Tibial nerve (tissue), 4 donors: ENCODE measurements around the gene NDUFB10. TPM values are rescaled to one million over a fixed set of nuclear protein-coding genes. Genes with fewer than 3 reads are reported as not detected.

ENCODE experiments used
- DNase-seq, 2 donors: peaks; one replicate each; pipeline ENCODE4 v3.0.0-alpha.2; 2019; ENCODE audit warnings: low spot score in 2 of 2
- H3K27ac ChIP-seq, 4 donors: fragments of 200-600 bp; sonication (generic) in 3 of 4; one replicate each; pipeline ENCODE4 v1.5.1; 2017 to 2019; ENCODE audit warnings: mild to moderate bottlenecking in 1 of 4
- H3K27me3 ChIP-seq, 2 donors: fragments of 200-600 bp; sonication (generic) in 1 of 2; one replicate each; pipeline versions ENCODE4 v1.5.1 to v1.6.0; 2017 to 2019
- H3K36me3 ChIP-seq, 3 donors: fragments of 200-600 bp; sonication (generic); one replicate each; pipeline ENCODE4 v1.5.1; 2018 to 2019
- H3K4me1 ChIP-seq, 4 donors: fragments of 200-600 bp; sonication (generic) in 3 of 4; one replicate each; pipeline ENCODE4 v1.5.1; 2017 to 2019
- H3K4me3 ChIP-seq, 4 donors: fragments of 200-600 bp; sonication (generic) in 3 of 4; one replicate each; pipeline ENCODE4 v1.5.1; 2017 to 2019; ENCODE audit warnings: mild to moderate bottlenecking in 1 of 4, moderate library complexity in 1 of 4
- H3K9me3 ChIP-seq, 4 donors: fragments of 200-600 bp; sonication (generic) in 3 of 4; one replicate each; pipeline ENCODE4 v1.5.1; 2017 to 2019
- EP300 ChIP-seq, 2 donors: sonication (generic); formaldehyde crosslinking; IDR thresholded peaks; one replicate each; pipeline ENCODE4 v1.6.1; 2017; ENCODE audit warnings: antibody characterized with exemption in 2 of 2, mild to moderate bottlenecking in 1 of 2
- POLR2A ChIP-seq, 2 donors: fragments of 450-650 bp; IDR thresholded peaks; one replicate each; pipeline ENCODE4 v1.6.1; 2017; ENCODE audit warnings: antibody characterized with exemption in 2 of 2, mild to moderate bottlenecking in 2 of 2, moderate library complexity in 2 of 2
- WGBS, 2 donors: methylation state at CpG; one replicate each; pipeline ENCODE4 v1.1.5; 2018; 5-methylcytosine and 5-hydroxymethylcytosine counted together
- total RNA-seq, 4 donors: library from RNA; depleted of rRNA; stranded (reverse); fragments of >200 nt; gene quantifications; one replicate each; pipeline ENCODE4 v1.1.0, GENCODE V29; 2016
- TF ChIP-seq, protein P1 (sequence below), 5 experiments: fragments of 200-600 bp in 3 of 5; fragments of 450-650 bp in 2 of 5; sonication (generic) in 3 of 5; IDR thresholded peaks; one replicate each; pipeline ENCODE4 v1.5.1; 2016 to 2019; ENCODE audit warnings: antibody characterized with exemption in 5 of 5, mild to moderate bottlenecking in 3 of 5, moderate library complexity in 2 of 5

Gene NDUFB10
- total RNA-seq, 4 donors from 2014 or later, result 86.9 to 136 (median 116) TPM

GRCh38 chr16:2003827-2004641 is 44.7 kb downstream of the NDUFB10 start:
- 32 to 49% methylated on average over 12 to 25 of the region's 36 CpGs for WGBS, 2 donors
- no peak for TF ChIP-seq POLR2A (IDR thresholded peaks at IDR 0.05)
- TF ChIP-seq, protein P1, sequence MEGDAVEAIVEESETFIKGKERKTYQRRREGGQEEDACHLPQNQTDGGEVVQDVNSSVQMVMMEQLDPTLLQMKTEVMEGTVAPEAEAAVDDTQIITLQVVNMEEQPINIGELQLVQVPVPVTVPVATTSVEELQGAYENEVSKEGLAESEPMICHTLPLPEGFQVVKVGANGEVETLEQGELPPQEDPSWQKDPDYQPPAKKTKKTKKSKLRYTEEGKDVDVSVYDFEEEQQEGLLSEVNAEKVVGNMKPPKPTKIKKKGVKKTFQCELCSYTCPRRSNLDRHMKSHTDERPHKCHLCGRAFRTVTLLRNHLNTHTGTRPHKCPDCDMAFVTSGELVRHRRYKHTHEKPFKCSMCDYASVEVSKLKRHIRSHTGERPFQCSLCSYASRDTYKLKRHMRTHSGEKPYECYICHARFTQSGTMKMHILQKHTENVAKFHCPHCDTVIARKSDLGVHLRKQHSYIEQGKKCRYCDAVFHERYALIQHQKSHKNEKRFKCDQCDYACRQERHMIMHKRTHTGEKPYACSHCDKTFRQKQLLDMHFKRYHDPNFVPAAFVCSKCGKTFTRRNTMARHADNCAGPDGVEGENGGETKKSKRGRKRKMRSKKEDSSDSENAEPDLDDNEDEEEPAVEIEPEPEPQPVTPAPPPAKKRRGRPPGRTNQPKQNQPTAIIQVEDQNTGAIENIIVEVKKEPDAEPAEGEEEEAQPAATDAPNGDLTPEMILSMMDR (IDR thresholded peaks at IDR 0.05), result peak; percentile 84 to 95 (median 92)
- Histone ChIP-seq H3K4me3 (peak overlapping the region in 1 of 4 donors; percentile 13), H3K9me3 (no peaks in the 10 kb centered on the region), H3K4me1 (peaks cover 4 to 61% (median 52%) of the 10 kb centered on the region in 4 donors), H3K36me3 (peaks cover 17 to 46% (median 23%) of the 10 kb centered on the region in 3 donors), H3K27me3 (no peaks in the 10 kb centered on the region), H3K27ac (peak overlapping the region in 3 of 4 donors; percentile 46 to 92 (median 62))
- peak; percentile 66 to 78 for DNase-seq

DNA sequence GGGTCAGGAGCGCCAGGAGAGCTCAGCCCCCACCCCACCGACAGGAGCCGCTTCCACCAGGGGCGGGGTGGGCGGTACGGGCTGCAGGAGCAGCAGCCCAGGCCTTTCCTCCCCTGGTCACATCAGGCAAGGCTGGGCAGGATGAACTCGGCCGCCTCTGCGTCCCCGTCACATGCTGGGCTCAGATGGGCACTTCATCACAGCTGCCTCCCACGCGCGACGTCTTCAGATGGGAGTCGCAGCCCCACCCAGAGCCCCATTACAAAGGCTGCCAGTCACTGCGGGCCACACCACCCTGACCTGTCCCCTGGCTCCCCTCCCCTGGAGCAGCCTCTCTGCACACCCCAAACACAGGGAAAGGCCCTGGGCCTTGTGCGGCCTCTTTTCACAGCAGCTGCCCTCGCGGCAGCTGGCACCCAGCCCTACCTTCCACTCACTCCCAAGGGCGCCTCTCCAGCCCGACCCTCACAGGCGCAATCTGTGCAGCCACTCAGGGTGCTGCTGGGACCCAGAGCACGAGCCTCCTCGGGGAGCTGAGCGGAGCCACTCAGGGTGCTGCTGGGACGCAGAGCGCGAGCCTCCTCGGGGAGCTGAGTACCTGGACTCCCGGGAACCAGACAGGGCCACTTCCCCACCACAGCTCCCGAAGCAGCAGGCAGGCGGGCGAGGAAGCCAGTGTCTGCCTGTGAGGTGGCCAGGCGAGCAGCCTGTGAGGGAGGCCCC is 45.6 kb downstream of the NDUFB10 start:
- peak overlapping the region in 3 of 4 donors; percentile 62 to 92 (median 75) for H3K27ac ChIP-seq
- peaks cover 11 to 37% (median 16%) of the 10 kb centered on the region in 3 donors for H3K36me3 ChIP-seq
- no peak overlapping the region for H3K4me3 ChIP-seq
- H3K9me3 ChIP-seq, result no peaks in the 10 kb centered on the region
- TF ChIP-seq, protein P1 (IDR thresholded peaks at IDR 0.05), result no peak
- TF ChIP-seq POLR2A (IDR thresholded peaks at IDR 0.05) (no peak), EP300 (IDR thresholded peaks at IDR 0.05) (no peak)
- DNase-seq, result no peak
- peaks cover 4 to 62% (median 54%) of the 10 kb centered on the region in 4 donors for H3K4me1 ChIP-seq
- whole genome bisulfite sequencing, 2 donors, result 63 to 78% methylated on average over 14 to 21 of the region's 34 CpGs
- H3K27me3 ChIP-seq, result no peaks in the 10 kb centered on the region

DNA sequence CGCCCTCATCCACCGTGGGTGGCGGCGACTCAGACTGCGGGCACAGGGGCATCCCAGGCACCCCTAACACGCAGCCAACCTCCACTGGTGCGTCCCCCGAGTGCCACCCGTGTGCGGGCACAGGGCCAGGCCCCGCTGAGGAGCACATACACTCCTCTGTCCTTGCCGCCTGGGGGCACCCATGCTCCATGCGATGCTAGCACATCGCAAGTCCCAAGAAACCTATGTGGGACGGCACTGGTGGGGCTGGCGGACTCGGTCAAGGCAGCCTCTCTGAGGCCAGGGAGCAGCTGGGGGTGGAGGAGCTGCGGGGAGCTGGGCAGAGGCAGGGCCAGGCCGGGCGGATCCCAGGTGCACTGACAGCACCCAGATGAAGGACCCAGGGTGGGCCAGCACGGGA is 46.3 kb downstream of the NDUFB10 start:
- H3K36me3 ChIP-seq, result peaks cover 8 to 30% (median 16%) of the 10 kb centered on the region in 3 donors
- no peaks in the 10 kb centered on the region for H3K27me3 ChIP-seq

DNA sequence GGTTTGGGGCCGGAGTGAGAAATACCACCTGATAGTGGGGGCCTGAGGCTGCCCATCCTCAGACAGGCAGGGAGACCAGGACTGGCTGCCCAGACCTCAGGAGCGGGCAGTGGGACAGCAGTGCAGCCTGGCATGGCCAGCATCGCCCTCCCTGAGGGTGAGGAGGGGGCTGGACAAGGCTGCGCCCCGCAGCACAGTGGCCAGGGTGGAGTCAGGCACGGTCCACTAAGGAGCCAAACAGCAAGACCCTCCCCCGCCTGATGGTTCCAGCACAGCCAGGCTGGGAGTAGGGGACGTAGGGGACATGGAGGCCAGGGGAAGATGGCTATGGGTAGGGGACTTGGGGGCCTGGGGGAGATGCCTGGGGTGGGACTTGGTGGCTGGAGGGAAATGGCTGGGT is 47.0 kb downstream of the NDUFB10 start:
- H3K4me3 ChIP-seq, result no peak overlapping the region
- no peaks in the 10 kb centered on the region for H3K9me3 ChIP-seq
- H3K36me3 ChIP-seq, result peaks cover 8 to 23% (median 12%) of the 10 kb centered on the region in 3 donors
- WGBS, 2 donors, result 90 to 93% methylated on average over 8 of the region's 8 CpGs
- no peak for DNase-seq
- H3K27me3 ChIP-seq, result no peaks in the 10 kb centered on the region
- TF ChIP-seq EP300 (IDR thresholded peaks at IDR 0.05), result no peak
- no peak for TF ChIP-seq POLR2A (IDR thresholded peaks at IDR 0.05)
- peaks cover 4 to 71% (median 61%) of the 10 kb centered on the region in 4 donors for H3K4me1 ChIP-seq
- H3K27ac ChIP-seq, result peak overlapping the region in 2 of 4 donors; percentile 2 to 92

More for the DNA sequence above, 46.3 kb downstream of the NDUFB10 start:
- DNase-seq, result no peak
- H3K9me3 ChIP-seq, result no peaks in the 10 kb centered on the region
- H3K4me3 ChIP-seq, result no peak overlapping the region
- H3K4me1 ChIP-seq, result peaks cover 4 to 69% (median 61%) of the 10 kb centered on the region in 4 donors
- 23 to 51% methylated on average over 15 to 18 of the region's 21 CpGs for WGBS, 2 donors
- H3K27ac ChIP-seq, result peak overlapping the region in 3 of 4 donors; percentile 62 to 92 (median 75)
- TF ChIP-seq POLR2A (IDR thresholded peaks at IDR 0.05), result no peak
- TF ChIP-seq, protein P1 (IDR thresholded peaks at IDR 0.05), result peak in 3 of 5 experiments; percentile 6 to 57 (median 36)

- Histone ChIP-seq H3K27ac (peak overlapping the region in 2 of 4 donors; percentile 84 to 92), H3K9me3 (no peaks in the 10 kb centered on the region), H3K4me3 (no peak overlapping the region), H3K36me3 (peaks cover 2 to 14% (median 7%) of the 10 kb centered on the region in 3 donors), H3K27me3 (no peaks in the 10 kb centered on the region), H3K4me1 (peaks cover 4 to 71% (median 61%) of the 10 kb centered on the region in 4 donors)
- no peak for DNase-seq
- TF ChIP-seq, protein P1 (IDR thresholded peaks at IDR 0.05), result no peak
- TF ChIP-seq EP300 (IDR thresholded peaks at IDR 0.05) (no peak), POLR2A (IDR thresholded peaks at IDR 0.05) (no peak)
- WGBS, 2 donors, result 66 to 71% methylated on average over 13 to 16 of the region's 16 CpGs
These were observed 47.9 kb downstream of the NDUFB10 start for GRCh38 chr16:2007081-2007836.
